IPS-11a (cell line): ENCODE results near the gene DRAM1.
"Not testable (repeated sequence)": the region's sequence is repeated elsewhere in the genome, so short reads cannot be mapped to it uniquely, and the experiment has no call there.

Experiments used
- H3K4me3 ChIP-seq: one replicate; pipeline ENCODE4 v1.5.1; 2013; ENCODE audit warnings: low read depth, low read length, control low read depth

The DRAM1 gene

GRCh38 chr12:101901777-101902176, 24.4 kb downstream of the DRAM1 start:
- H3K4me3 ChIP-seq, result no peak overlapping the region

- no peak overlapping the region for H3K4me3 ChIP-seq
Measured at GRCh38 chr12:101902641-101903040, 25.3 kb downstream of the DRAM1 start.

- H3K4me3 ChIP-seq, result no peak overlapping the region
Measured at GRCh38 chr12:101906226-101906625, 28.8 kb downstream of the DRAM1 start.

- no peak overlapping the region for H3K4me3 ChIP-seq
Measured at GRCh38 chr12:101908395-101908794, 31.0 kb downstream of the DRAM1 start.

- no peak overlapping the region for H3K4me3 ChIP-seq
Measured at GRCh38 chr12:101909646-101910045, 32.3 kb downstream of the DRAM1 start.

GRCh38 chr12:101915841-101916240, 38.5 kb downstream of the DRAM1 start:
- H3K4me3 ChIP-seq, result no peak overlapping the region

GRCh38 chr12:101918805-101919204, 41.4 kb downstream of the DRAM1 start:
- H3K4me3 ChIP-seq, result not testable (repeated sequence)

GRCh38 chr12:101919447-101919846, 42.1 kb downstream of the DRAM1 start:
- H3K4me3 ChIP-seq, result no peak overlapping the region

- no peak overlapping the region for H3K4me3 ChIP-seq
Measured at GRCh38 chr12:101920906-101921305, 43.5 kb downstream of the DRAM1 start.

GRCh38 chr12:101923045-101923718, 45.8 kb downstream of the DRAM1 start:
- no peak overlapping the region for H3K4me3 ChIP-seq

- H3K4me3 ChIP-seq, result no peak overlapping the region
Measured at GRCh38 chr12:101924618-101925017, 47.2 kb downstream of the DRAM1 start.

GRCh38 chr12:101925361-101925760, 48.0 kb downstream of the DRAM1 start:
- no peak overlapping the region for H3K4me3 ChIP-seq

GRCh38 chr12:101925935-101926334, 48.6 kb downstream of the DRAM1 start:
- H3K4me3 ChIP-seq, result no peak overlapping the region

GRCh38 chr12:101927036-101927435, 49.7 kb downstream of the DRAM1 start:
- no peak overlapping the region for H3K4me3 ChIP-seq

GRCh38 chr12:101927999-101928398, 50.6 kb downstream of the DRAM1 start:
- H3K4me3 ChIP-seq, result no peak overlapping the region

- no peak overlapping the region for H3K4me3 ChIP-seq
Measured at GRCh38 chr12:101928556-101928955, 51.2 kb downstream of the DRAM1 start.

- no peak overlapping the region for H3K4me3 ChIP-seq
Measured at GRCh38 chr12:101929365-101930041, 52.1 kb downstream of the DRAM1 start.

GRCh38 chr12:101931498-101932326, 54.3 kb downstream of the DRAM1 start:
- H3K4me3 ChIP-seq, result no peak overlapping the region

GRCh38 chr12:101933866-101934514, 56.6 kb downstream of the DRAM1 start:
- no peak overlapping the region for H3K4me3 ChIP-seq

GRCh38 chr12:101935890-101936746, 58.7 kb downstream of the DRAM1 start:
- H3K4me3 ChIP-seq, result no peak overlapping the region
